NCI-H2107 (cell line): Measurements from ENCODE around the gene PPP4R3A.
"Not testable (repeated sequence)": the region's sequence is repeated elsewhere in the genome, so short reads cannot be mapped to it uniquely, and the experiment has no call there.

Source experiments
- DNase-seq: peaks from one replicate; lab custom pipeline; 2025; lab: John Stamatoyannopoulos, UW

Gene PPP4R3A

GRCh38 chr14:91503000-91503504 lies 7.1 kb downstream of the PPP4R3A start:
- no peak for DNase-seq

GRCh38 chr14:91501951-91502930 lies 7.9 kb downstream of the PPP4R3A start:
- no peak for DNase-seq

- no peak for DNase-seq
Measured at GRCh38 chr14:91501348-91501747, 8.8 kb downstream of the PPP4R3A start.

GRCh38 chr14:91496790-91497189 lies 13.3 kb downstream of the PPP4R3A start:
- no peak for DNase-seq

GRCh38 chr14:91494392-91495065 lies 15.6 kb downstream of the PPP4R3A start:
- DNase-seq, result not testable (repeated sequence)

GRCh38 chr14:91493169-91493568 lies 16.9 kb downstream of the PPP4R3A start:
- DNase-seq, result no peak

GRCh38 chr14:91484744-91485143 lies 25.4 kb downstream of the PPP4R3A start:
- DNase-seq, result no peak

- DNase-seq, result no peak
Measured at GRCh38 chr14:91484186-91484585, 25.9 kb downstream of the PPP4R3A start.

GRCh38 chr14:91482263-91483013 lies 27.7 kb downstream of the PPP4R3A start:
- DNase-seq, result no peak

- DNase-seq, result no peak
Measured at GRCh38 chr14:91477388-91477787, 32.7 kb downstream of the PPP4R3A start.

GRCh38 chr14:91473046-91473445 lies 37.1 kb downstream of the PPP4R3A start:
- DNase-seq, result no peak

GRCh38 chr14:91470216-91470615 lies 39.9 kb downstream of the PPP4R3A start:
- no peak for DNase-seq

- DNase-seq, result no peak
Measured at GRCh38 chr14:91466192-91466591, 43.9 kb downstream of the PPP4R3A start.

- DNase-seq, result no peak
Measured at GRCh38 chr14:91464615-91465205, 45.4 kb downstream of the PPP4R3A start.

- no peak for DNase-seq
Measured at GRCh38 chr14:91458612-91459011, 51.5 kb downstream of the PPP4R3A start.

- no peak for DNase-seq
Measured at GRCh38 chr14:91456283-91456682, 53.8 kb downstream of the PPP4R3A start.

GRCh38 chr14:91454580-91454979 lies 55.5 kb downstream of the PPP4R3A start:
- DNase-seq, result no peak

- no peak for DNase-seq
Measured at GRCh38 chr14:91454155-91454554, 56.0 kb downstream of the PPP4R3A start.

GRCh38 chr14:91453744-91454143 lies 56.4 kb downstream of the PPP4R3A start:
- DNase-seq, result no peak

- no peak for DNase-seq
Measured at GRCh38 chr14:91444335-91445020, 65.6 kb downstream of the PPP4R3A start.

GRCh38 chr14:91439345-91439744 lies 70.8 kb downstream of the PPP4R3A start:
- no peak for DNase-seq
